Glomerular visceral epithelial cell (primary cell): ENCODE results near the gene ACSS2.
"Not testable (repeated sequence)": the region's sequence is repeated elsewhere in the genome, so short reads cannot be mapped to it uniquely, and the experiment has no call there.

Source experiments
- DNase-seq: peaks from one replicate; pipeline ENCODE4 v3.0.0-alpha.2; 2016; ENCODE audit errors: extremely low spot score

The ACSS2 gene

GRCh38 chr20:34873583-34874093, 2.8 kb upstream of the ACSS2 start:
- no peak for DNase-seq

GRCh38 chr20:34874094-34874654, 2.2 kb upstream of the ACSS2 start:
- peak; percentile 91 for DNase-seq

DNA sequence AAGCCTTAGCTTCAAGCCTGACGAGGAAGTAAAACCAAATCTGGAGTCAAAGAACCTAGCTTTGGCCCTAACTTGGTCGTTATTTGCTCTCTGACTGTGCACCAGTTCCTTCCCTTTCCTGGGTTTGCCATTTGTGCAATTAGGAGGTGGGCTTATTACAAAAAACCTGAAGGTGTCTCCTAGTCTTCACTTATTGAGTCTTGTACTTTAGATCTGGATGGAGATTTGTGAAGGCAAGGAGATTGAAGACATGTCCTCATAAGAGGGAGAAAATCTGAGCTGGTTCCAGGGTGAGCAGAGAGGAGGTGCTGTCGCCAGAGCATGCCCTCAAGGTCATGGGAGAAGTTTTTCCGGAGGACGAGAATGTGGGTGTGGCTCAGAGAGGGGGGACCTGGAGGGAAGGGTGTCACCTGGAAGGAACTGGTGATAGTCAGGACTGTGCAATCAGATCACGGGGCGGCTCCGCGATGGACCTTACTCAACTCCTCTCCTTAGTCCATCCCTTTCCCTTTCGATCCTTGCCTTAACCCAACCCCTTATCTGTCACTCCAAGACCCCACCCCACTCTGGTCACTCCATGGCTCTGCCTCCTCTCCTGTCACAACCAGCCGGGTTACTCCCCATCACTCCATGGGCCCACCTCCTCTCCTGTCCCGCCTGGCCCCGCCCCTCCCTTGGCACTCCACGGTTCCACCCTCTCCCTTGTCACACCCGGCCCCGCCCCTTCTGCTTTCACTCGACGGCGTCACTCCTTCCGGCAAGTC, 588 bp upstream of the ACSS2 start:
- DNase-seq: peak; percentile 100

DNA sequence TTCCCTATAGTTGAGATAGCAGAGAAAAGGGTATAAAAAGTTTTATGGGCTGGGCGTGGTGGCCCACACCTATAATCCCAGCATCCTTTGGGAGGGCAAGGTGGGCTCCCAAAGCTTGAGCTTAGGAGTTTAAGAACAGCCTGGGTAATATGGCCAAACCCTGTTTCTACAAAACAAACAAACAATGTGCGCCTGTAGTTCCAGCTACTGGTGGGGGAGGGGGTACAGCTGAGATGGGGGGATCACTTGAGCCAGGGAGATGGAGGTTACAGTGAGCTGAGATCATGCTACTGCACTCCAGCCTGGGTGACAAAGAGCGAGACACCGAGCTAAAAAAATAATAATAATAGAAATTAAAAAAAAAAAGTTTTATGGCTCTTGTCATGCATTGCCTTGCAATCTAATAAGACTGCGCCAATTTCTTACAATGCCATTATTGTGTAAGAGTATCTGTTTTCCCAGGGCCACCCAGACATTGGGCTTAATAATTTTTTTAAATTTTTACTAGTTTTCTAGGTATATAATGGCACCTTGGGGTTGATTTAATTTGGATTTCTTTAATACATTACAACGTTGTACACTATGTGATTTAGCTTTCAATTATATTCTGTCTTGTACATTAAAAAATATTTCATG, 3.9 kb downstream of the ACSS2 start:
- no peak for DNase-seq

DNA sequence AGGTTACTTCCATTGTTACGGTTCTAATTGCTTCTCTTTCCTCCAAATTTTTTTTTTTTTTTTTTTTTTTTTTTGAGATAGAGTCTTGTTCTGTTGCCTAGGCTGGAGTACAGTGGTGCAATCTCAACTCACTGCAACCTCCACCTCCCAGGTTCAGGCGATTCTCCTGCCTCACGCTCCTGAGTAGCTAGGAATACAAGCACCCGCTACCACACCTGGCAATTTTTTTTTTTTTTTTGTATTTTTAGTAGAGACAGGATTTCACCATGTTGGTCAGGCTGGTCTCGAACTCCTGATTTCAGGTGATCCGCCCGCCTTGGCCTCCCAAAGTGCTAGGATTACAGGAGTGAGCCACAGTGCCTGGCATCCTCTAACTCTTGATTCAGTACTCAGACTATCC, 4.6 kb downstream of the ACSS2 start:
- DNase-seq: not testable (repeated sequence)

DNA sequence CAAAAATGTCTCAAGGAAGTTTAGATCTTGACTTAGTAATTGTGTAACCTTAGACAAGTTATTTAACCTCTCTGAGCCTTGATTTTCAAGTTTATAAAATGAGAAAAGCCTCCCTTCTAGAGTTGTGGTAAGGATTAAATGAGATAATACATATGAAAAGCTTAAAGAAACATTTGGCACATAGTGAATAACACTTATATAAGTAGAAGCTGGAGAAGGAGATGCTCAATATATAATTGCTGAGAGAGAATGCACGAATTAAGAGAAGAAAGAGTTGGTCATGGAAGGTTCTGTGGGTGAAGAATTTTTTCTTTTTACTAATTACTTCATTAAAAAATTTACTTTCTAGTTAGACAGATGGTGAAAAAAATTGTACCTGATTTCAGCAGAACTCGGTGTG, 5.3 kb downstream of the ACSS2 start:
- DNase-seq: no peak

- DNase-seq: no peak
These were observed 6.8 kb downstream of the ACSS2 start for GRCh38 chr20:34883087-34883688.

- DNase-seq: no peak
These were observed 7.4 kb downstream of the ACSS2 start for GRCh38 chr20:34883809-34884208.

DNA sequence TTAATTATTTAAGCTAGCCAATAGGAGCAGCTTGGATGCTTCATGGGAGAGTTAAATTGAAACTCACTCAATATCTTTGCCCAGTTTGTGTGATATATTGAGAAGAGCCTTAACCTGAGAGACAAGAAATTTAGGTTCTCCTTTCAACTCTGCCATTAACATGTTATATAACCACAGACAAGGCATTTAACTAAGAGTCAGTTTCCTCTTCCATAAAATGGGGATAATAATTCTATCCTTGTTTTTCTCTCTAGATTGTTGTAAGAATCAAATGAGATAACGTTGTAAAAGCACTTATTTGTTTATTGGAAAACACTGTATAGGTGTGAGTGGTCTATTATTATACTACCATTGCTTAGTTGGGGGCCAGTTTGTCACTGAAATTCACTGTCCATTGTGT, 7.8 kb downstream of the ACSS2 start:
- no peak for DNase-seq

- DNase-seq: no peak
These were observed 9.7 kb downstream of the ACSS2 start for GRCh38 chr20:34886122-34886521.

DNA sequence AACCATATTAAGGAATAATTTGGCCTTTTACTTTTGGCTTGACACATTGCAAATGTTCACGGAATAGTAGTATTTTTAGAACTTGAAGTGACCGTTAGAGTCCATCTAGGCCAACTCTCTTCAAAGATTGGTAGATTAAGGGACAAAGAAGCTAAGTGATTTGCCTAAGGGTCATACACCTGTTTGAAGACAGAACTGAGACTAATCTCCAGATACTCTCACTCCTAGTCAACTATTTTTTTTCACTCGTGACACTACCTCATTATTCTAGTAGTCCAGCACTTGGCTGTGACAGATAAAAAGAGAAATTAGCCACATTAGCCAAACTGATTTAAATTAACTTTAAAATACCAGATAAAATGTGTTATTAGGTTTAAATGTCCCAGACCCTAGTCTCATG, 10.6 kb downstream of the ACSS2 start:
- no peak for DNase-seq

DNA sequence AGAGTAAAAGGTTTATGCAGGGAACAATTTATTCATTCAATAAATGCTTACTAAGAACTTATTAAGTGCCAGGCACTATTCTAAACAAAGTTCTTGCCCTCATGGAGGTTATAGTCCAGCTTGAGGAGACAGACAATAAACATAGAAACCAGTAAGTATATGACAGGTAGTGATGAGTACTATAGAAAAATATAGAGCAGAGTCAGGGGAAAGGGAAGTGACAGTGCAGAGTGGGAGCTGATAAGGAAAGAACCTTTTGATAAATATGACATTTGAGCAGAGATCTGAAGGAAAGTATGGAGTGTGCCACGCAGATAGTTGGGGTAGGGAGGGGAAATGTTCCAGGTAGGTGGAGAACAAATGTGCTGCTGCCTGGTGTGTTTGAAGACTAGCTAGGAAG, 12.1 kb downstream of the ACSS2 start:
- DNase-seq: no peak

DNA sequence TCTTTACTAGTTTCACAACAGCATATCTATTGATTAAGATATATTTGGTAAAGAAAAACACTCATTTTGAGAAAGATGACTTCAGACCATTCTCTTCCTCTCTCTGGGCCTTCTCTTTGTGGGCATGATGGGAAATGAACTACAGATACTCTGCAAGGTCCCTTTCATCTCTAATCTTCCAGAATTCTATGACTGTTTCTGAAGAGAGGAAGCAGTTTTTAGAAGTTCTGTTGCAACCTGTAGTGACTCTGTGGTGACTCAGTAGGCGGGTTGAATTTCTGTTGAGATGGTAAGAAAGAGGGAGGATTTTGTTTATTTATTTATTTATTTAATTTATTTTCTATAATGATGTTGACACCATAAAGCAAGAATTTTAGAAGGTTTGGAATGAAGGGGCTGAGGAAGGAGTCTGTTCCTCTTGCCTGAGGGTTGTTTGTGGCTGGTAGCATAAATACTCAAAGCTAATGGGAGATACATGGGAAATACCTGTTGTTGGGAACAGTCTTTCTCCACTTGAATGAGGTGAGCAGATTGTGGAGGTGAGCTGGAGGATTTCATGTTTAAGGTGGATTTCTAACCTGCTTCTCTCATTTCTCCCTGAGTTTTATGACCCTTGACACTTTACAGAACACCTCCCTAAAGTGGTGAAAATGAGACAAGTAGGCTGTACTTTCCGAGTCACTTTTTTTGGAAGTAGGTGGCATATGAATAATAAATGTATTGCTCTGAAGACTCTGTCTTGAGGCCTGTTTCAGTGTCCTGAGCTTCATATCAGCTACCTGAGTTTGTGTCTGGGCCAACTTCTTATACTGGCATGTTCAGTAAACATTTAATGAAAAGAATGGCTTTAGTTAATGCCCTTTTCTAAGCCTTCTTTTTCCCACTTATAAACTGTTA, 15.0 kb downstream of the ACSS2 start:
- no peak for DNase-seq

DNA sequence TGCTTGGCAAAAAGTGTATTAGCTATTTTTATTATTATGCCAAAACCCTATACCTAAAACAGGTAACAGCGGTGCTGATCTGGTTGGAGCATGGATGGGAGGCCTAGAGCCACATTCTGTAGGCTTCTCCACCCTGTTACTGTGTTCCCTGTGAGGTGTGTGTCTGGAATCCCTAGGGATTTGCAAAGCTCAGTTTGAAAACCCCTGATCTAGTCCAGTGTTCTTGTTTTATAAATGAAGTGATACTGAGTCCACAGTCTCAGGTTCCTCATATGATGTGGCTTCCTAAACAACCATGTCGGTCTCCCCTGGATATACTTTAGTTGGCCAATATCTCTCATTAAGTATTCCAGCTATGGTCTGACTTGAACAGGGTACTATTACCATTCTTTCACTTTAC, 16.3 kb downstream of the ACSS2 start:
- DNase-seq: no peak

DNA sequence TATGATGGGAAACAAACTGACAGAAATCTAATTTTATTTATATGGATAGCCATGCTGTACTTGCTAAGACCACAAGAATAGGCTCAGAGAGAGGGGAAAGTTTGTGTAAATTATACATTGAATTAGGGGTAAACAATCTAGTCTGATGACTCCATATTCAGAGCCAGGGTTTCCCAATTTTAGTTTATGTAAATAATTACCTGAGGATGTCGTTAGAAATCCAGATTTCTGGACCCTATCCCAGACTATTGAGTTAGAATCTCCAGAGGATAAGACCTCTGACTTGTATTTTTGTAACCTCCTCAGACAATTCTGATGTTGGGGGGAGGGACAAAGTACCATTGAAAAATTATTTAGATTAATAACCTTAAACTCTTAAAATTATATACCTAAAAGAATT, 18.3 kb downstream of the ACSS2 start:
- DNase-seq: no peak

GRCh38 chr20:34895465-34895864, 19.1 kb downstream of the ACSS2 start:
- DNase-seq: no peak

GRCh38 chr20:34896086-34896621, 19.7 kb downstream of the ACSS2 start:
- DNase-seq: no peak

- DNase-seq: not testable (repeated sequence)
These were observed 21.7 kb downstream of the ACSS2 start for GRCh38 chr20:34898129-34898528.

DNA sequence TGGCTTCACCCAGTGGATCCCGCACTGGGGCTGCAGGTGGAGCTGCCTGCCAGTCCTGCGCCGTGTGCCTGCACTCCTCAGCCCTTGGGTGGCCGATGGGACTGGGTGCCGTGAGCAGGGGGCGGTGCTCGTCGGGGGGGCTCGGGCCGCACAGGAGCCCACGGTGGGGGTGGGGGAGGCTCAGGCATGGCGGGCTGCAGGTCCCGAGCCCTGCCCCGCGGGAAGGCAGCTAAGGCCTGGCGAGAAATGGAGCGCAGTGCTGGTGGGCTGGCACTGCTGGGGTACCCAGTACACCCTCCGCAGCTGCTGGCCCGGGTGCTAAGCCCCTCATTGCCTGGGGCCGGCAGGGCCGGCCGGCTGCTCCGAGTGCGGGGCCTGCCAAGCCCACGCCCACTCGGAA, 22.3 kb downstream of the ACSS2 start:
- not testable (repeated sequence) for DNase-seq

DNA sequence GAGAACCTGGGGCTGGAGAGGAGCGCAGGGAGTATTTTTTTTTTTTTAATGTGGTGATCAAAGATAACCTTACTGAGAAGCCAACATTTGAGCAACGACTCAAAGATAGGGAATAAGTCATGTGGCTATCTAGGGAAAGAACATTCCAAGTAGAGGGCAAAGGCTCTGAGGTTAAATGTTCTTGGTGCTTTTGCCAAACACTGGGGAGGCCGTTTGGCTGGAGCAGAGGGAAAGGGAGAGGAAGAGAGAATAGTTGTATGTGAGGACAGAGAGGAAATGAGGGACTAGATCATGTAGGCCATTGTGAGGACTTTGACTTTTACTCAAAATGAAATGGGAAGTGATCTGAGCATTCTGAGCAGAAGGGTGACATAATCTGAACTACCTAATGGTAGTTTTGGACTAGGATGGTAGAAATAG, 27.8 kb downstream of the ACSS2 start:
- no peak for DNase-seq
